Activated naive CD4-positive, alpha-beta T cell treated with anti-CD3 and anti-CD28 coated beads, Interleukin-2, amount 50 U/mL, for 16 hours (primary cell): ENCODE measurements around the gene ZNF503.
"Not testable (repeated sequence)": the region's sequence is repeated elsewhere in the genome, so short reads cannot be mapped to it uniquely, and the experiment has no call there.

Source experiments
- DNase-seq: peaks from one replicate; pipeline ENCODE4 v3.0.0-alpha.2; 2020

ZNF503 gene

GRCh38 chr10:75395066-75395931, 6.3 kb downstream of the ZNF503 start:
- no peak for DNase-seq

- no peak for DNase-seq
Measured at GRCh38 chr10:75394221-75394620, 7.3 kb downstream of the ZNF503 start.

- no peak for DNase-seq
Measured at GRCh38 chr10:75392744-75393143, 8.8 kb downstream of the ZNF503 start.

GRCh38 chr10:75392271-75392670, 9.3 kb downstream of the ZNF503 start:
- DNase-seq: no peak

- no peak for DNase-seq
Measured at GRCh38 chr10:75390178-75390577, 11.4 kb downstream of the ZNF503 start.

GRCh38 chr10:75388082-75388481, 13.5 kb downstream of the ZNF503 start:
- no peak for DNase-seq

- no peak for DNase-seq
Measured at GRCh38 chr10:75386128-75386527, 15.4 kb downstream of the ZNF503 start.

DNA sequence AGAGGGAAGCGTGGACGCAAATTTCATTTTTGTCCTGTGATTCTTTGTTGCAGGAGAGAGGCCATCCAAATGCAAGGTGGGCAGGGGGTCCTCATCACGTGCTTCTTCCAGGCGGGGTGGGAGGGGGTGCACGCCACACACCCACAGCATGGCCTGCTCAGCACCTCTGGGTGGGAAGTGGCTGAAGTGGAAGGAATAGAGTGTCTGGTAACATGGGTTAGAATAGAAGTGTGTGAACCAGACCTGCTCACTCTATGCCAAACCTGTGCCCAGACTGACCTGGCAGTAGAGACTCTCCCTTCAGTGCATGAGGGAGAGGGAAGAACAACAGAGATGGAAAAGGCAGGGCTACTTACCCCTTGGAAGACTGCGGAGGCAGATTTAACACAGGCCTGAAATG, 21.7 kb downstream of the ZNF503 start:
- DNase-seq: no peak

DNA sequence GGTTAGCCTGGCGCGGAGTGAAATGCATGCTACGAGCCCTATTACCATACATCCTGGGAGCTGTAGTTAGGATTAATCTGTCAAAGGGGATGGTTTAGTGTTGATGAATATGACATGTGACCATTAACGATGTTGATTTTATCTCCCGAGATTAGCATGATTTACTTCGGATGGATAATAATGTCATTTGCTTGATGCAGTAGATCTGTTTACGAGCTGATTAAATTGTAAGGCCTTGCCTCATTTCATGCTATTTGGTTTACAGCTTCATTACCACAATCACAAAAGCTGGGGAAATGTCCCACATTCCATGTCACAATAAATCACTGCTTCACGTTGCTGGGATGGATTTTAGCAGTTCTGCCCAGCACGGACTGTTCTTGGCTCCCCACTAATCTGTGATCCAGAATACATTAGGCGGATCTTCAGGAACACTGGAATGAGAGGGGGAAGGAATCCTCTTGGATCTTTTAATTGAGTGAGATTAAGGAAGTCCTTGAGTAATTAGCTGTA, 22.3 kb downstream of the ZNF503 start:
- DNase-seq: no peak

- DNase-seq: no peak
Measured at GRCh38 chr10:75378379-75378778, 23.2 kb downstream of the ZNF503 start.

DNA sequence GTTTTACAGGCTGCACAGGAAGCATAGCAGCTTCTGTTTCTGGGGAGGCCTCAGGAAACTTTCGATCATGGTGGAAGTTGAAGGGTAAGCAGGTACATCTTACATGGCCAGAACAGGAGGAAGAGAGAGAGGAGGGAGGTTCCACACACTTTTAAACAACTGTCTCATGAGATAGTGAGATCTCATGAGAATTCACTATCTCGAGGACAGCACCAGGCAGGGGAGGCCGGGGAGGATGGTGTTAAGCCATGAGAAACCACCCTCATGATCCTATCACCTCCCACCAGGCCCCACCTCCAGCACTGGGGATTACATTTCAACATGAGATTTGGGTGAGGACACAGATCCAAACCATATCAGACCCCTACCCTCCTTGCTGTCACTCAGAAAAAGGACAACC, 23.7 kb downstream of the ZNF503 start:
- no peak for DNase-seq

DNA sequence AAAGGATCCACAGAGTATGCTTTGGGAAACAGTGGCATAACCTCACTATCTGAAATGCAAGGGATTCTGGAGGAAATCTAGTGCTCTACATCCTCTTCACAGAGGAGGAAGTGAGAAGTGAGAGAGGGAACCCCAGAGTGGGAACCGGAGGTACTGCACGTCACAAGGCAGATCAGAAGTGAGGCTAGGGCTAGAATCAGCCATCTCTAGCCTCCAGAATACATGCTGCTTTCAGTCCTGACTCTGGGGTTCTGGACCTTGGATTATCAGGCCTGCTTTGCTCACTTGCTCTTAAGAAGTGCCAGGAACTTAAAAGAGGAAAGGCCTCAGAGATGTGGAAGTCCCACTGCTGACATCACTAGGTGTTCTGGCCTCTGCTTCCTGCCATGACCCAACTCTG, 25.7 kb downstream of the ZNF503 start:
- DNase-seq: no peak

DNA sequence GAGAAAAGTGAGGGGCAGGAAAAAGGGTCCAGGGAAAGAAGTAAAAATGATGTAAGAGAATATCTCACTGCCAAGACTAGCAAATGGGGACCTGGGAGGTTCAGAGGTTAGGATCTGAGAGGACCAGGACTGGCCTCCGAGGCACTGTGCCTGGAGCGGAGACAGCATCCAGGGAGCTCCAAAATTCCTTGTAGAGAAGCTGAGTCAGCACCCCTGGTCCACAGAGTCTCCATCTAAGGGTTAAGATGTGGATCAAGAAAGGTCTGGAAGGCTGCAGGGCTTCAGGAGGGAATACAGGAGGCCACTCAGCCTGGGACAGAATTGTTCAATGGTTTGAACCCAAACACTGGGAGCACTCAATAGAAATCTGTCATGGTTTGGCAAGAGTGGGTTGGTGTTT, 30.6 kb downstream of the ZNF503 start:
- DNase-seq: no peak

DNA sequence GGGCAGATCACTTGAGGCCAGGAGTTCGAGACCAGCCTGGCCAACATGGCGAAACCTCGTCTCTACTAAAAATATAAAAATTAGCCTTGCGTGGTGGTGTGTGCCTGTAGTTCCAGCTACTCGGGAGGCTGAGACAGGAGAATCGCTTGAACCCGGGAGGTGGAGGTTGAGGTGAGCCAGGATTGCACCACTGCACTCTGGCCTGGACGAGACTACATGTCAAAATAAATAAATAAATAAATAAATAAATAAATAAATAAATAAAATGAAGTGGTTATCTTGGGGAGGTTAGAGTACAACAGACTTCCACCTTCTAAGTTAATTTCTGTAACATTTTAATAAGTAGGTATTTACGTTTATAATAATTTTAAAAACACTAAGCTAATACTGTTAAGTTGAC, 31.7 kb downstream of the ZNF503 start:
- not testable (repeated sequence) for DNase-seq

DNA sequence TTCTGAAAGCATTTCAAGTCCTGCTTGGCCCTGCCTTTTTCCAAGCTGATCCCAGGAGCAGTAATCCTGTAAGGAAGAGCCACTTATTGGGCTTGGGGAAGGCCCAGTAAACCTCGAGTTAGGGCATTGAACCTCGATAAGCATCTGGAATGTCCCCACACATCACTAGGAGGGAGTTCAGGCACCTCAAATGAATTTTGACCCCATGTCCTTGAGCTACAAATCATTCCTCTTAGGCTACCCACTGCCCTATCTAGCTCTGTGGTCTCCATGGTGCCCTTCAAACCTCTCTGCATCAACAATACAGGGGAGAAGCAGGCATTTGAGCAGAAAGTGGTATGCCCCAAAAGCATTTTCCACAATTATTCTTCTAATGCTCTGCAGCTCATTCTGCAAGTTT, 33.7 kb downstream of the ZNF503 start:
- no peak for DNase-seq

GRCh38 chr10:75367021-75367487, 34.5 kb downstream of the ZNF503 start:
- DNase-seq: no peak

DNA sequence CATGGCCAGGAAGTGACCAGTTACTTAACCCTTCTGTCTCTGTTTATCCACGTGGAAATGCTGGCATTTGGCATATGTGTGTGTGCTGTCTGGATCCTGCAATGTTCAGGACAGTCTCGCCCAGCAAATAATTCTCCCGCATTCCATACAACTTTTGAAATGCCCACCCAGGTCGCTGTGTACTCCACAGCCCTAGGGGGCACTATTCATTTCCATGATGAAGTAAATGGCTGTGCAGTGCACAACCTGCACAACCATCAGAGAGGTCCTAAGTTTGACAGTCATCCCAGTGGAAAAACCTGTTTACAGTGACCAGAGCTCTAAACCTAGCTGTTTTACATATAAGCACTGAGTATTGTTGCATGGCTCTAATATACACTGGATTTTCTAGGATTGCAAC, 38.1 kb downstream of the ZNF503 start:
- DNase-seq: no peak

DNA sequence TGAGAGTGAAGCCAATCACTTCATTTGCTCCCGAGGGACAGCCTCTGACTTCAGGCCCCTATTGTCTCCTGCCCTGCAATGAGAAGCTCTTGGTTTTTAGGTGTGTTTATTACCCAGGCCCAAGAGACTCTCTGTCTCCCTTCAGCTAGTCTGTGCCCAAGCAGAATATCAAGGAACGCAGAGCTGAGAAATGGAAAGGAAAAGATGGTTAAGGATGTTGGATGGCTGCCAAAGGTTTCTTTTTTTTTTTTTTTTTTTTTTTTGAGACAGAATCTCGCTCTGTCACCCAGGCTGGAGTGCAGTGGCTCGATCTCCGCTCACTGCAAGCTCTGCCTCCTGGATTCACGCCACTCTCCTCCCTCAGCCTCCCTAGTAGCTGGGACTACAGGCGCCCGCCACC, 41.7 kb downstream of the ZNF503 start:
- DNase-seq: not testable (repeated sequence)

- no peak for DNase-seq
Measured at GRCh38 chr10:75358835-75359421, 42.6 kb downstream of the ZNF503 start.

GRCh38 chr10:75358132-75358531, 43.4 kb downstream of the ZNF503 start:
- DNase-seq: no peak

DNA sequence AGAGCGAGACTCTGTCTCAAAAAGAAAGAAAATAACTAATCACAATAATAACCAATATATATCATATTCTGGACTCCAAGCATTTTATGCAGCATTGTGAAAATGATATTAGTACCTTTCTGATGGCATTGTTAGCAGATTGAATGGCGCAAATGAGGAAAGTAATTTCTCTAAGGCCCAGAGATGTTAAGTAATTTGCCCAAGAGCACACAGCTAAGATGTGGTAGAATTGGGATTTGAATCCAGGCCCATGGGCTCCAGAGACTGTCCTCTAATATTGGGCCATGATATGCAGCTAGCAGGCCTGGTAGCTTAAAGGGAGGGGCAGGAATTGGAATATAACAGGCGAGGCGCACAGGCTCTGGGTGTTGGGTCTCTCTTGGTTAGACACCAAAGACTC, 44.1 kb downstream of the ZNF503 start:
- no peak for DNase-seq

- DNase-seq: no peak
Measured at GRCh38 chr10:75356484-75356883, 45.1 kb downstream of the ZNF503 start.

GRCh38 chr10:75355706-75356105, 45.9 kb downstream of the ZNF503 start:
- no peak for DNase-seq

DNA sequence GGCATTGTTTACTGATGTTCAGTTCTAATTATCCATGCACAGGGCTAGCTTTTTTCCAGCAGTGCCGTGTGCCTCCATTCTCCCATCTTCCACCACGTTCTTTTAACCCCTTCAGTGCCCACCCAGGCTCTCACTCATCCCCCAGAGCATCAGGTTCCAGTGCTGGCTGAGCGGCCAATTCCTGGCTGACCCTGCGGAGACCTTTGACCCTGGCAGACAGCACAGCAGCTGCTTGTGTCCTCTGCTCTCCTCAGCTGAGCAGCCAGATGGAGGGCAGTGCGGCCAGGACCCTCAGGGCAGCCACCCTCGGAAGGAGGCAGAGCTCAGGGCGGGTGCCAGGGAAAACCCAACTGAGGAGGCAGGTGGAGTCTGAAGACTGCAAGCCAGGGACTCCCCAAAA, 48.4 kb downstream of the ZNF503 start:
- DNase-seq: no peak
